Activated CD4-positive, CD25-positive, alpha-beta regulatory T cell treated with anti-CD3 and anti-CD28 coated beads, Interleukin-2, amount 50 U/mL, for 16 hours (primary cell): ENCODE results near the gene CACNA1C.

ENCODE experiments used
- DNase-seq: peaks from one replicate; pipeline ENCODE4 v3.0.0-alpha.2; 2020; ENCODE audit warnings: low read depth, low spot score

CACNA1C gene

DNA sequence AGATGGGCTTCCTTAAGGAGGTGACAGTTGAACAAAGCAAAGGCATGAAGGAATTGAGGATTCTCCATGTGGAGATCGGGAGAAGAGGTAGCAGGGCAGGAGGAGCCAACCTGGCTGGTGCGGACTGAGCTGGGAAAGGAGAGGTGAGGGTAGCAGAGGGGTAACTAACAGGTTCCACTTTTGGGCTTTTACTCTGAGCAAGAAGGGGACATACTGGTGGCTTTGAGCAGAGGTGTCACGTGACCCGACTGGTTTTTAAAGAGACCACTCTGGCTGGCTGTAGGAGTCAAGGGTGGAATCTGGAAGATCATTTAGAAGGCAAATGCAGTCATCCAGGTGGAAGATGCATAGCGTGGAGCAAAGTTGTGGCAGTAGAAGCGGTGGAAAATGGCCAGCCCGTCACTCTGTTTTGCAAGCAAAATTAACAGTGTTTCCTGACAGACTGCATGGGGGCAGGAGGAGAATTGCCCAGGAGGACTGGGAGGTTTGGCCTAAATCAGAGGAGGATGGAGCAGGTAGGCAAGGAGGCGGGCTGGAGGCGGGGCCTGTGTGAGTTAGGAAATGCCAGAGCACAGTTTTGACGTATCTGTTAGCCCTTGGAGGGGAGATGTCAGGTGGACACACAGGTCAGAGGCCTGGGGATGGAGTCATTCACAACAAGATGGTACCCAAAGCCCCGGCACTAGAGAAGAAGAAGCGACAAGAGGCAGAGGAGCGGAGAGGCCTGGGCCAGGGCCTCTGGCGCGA lies 585.7 kb downstream of the CACNA1C start:
- DNase-seq: no peak

DNA sequence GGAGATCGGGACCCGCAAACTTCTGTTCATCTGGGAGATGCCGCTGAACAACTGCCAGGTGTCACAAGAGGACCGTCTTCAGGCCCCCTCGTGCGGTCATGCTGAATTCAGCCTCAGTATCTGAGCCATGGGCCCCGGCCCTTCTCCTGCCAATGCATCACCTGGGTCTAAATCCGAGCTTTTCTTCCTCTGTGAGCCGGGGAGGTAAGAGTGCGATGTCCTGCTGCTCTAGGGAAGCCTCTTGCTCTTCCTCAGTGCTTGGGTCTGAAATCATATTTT lies 586.2 kb downstream of the CACNA1C start:
- DNase-seq: no peak

DNA sequence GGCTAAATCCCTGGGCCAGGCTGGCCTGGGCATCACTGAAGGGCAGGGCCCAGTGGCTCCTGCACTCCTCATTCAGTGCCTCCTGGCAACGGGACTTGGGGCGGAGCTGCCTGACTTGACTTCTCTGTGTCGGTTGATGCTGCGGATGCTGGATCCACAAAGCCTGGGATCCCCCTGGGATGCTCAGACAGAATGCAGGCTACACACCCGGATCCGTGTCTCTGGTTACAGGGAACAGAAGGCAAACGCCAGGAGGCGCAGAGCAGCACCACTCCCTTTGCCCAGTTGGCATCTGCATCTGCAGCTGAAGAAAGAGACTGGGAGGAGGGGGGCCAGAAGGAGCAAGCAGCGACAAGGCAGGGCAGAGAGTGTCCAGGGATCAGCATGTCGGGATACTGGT lies 587.5 kb downstream of the CACNA1C start:
- DNase-seq: no peak

DNA sequence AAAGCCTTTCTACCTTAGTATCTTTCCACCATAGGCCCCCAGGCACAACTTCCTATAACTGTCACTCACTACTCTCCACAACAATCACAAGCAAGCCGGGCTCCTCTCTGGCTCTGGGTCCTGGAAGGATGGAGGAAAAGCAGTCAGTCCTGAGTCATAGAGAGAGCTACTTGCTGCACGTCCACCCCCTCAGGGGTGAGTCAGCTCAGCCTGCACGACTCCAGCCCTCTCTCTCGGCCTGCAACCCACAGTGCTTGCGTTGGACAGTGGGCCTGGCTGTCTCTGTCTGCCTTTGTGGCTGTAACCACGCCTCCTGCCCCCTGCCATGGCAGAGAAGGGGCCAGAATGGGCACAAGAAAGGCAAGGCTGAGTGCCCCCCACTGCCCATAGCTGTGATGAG lies 587.9 kb downstream of the CACNA1C start:
- no peak for DNase-seq

DNA sequence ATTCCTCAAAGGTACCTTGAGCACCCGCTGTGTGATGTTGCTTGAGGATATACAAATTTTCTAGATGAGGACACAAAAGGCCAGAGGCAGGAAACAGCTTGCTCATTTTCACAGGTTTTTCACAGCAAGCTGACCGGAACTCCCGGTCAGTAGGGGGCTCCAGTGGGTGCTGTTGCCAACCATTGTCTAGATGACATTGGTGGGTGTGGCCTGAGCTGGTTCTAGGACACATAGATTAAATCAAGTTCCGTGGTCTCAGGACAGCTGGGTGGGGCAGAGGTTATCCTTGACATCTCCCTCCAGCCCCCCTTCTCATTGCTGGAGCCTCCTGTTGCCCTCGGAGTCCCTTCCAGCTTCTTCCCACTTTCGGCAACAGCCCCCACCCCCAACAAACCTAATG lies 588.4 kb downstream of the CACNA1C start:
- no peak for DNase-seq

DNA sequence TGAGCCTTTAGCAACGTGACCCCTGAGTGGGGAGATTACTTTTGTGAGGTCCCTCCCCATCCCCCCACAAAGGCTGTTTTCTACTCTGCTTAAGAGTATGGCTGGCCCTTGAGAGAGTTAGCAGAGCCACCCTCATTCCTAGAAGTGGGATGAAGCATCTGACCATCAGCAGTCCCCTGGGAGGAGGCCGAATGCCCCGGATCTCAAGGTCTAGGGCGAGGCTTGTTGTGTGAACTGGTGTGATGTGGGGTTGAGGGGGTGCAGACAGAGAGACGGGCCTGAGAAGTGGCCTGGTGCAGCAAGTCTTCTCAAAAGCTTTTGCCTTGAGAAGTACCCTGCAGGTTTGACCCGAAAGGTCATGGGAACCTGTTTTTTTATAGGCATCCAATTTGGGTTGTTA lies 589.0 kb downstream of the CACNA1C start:
- DNase-seq: no peak

DNA sequence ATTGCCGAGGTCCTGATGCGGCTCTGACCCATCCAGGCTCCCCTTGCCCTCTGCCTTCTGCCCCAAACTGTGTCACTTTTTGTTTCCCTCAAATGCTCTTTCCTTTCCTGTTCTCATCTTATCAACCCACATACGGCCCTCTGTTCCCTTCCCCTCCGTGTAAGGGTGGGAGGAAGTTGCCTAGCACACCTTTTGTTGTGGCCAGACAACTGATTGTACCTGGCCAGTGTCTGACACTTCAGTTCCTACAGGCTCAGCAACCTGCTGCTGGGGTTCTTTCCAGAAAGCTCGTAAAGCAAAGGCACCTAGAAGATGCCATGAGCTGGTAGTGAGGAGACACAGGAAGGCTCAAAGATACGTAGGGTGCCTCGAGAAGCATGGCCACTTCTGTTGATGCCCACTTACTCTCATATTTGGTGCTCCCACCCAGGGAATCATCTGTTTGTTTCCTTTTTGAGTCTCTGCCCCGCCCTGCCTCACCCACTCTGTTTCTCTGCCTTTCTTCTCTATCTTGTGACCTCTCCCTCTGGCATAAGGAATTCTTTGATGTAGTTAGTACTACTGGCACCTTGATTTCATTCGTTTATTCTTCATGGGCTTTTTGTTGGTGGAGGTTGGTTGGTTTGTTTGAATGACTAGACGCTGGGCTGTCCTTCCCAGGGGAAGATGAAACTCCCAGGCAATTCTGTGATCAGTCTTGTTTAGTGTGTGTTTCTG lies 589.5 kb downstream of the CACNA1C start:
- DNase-seq: no peak

DNA sequence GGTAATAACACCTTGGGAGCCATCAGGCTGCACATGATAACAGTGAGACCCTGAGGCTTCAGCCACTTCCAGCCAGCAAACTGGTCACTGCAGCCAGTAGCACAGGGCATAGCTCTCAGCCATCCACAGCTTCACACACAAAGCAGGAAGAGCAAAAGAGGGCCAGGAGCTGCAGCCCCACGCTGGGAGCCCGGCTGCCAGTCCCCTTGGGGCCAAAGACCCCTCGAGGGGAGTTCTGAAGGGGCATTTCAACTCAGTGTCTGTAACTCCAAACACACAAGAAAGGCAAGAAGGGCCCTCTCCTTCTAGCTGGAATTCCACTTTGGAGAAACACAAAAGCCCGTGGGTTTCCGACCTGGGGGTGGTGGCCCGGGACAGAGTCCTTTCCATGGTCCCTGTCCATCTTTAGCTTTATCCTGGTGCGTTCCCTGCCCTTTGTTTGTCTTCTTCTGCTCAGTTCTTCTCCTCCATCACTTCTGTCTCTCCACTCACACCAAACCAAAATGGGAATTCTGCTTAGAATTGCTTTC lies 590.2 kb downstream of the CACNA1C start:
- no peak for DNase-seq

DNA sequence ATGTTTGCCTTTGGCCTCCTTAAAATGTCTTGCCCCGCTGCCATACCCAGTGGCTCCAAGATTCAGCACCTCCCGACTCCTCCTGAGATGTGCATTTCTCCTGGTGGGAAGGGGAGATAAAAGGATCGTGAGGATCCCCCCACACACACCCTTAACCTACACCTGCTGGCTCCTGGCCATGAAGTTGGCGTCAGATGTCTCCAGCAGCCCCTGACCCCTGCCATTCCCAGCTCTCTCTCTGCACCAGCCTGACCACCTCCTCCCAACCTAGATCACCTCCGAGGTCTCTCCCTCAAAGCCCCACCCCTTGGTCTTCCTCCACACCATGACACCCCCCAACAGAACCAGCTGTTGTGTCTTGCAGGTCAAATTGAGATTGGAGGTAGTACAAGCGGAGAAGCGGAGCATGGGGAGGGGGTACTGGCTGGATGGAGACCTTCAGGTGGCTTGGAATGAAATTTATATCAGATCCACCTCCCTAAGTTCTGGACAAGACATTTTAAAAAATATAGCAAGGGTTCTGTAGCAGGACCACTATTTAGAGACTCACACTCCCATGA lies 590.9 kb downstream of the CACNA1C start:
- no peak for DNase-seq

DNA sequence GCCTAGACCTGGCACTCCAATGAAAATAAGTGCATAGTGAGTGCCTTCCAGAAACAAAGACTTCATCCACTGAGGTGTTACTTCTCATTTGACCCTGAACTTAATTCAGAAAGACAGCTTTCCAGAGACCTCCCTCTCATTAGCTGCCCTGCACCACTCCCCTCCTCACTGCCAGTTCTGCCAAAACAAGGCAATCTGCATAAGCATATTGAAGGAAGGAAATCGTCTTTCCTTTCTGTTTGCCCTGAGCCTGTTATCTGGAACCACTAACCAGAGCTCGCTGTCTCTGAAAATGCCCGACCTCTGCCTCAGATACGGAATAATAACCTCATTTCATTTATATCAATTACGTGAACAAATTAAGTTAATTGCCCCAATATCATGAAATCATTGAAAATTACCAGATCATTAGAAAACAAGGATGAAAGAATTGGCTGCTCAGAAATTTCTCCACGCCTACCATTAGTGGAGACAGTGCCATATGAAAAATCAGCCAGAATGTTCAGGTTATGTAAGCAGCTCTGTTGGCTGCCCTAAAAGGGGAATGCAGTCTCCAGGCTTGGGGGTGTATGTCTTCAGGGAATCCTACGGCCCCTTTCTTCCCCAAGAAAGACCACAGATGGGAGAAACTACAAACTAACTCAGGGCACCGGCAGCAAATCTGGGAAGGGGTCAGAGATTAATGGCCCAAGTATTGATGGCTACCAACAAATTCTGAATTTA lies 592.1 kb downstream of the CACNA1C start:
- DNase-seq: no peak

DNA sequence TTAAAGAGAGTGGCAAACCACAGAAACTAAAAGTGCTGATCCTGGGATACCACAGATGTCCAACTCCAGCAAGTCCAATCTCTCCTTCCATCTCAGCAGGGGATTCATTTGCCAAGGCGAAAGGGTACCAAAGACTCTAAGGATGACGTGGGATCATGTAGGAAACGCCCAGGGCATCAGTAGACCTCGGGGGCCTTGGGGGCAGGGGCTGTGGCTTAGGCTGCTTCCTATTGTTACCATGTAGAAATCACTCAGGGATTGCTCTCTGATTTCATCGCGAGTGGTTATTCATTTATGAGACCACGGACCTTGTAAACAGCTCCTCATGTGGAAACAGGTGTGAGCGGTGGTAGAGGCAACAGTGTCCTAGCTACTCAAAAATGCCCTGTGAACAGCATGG lies 592.7 kb downstream of the CACNA1C start:
- DNase-seq: no peak

DNA sequence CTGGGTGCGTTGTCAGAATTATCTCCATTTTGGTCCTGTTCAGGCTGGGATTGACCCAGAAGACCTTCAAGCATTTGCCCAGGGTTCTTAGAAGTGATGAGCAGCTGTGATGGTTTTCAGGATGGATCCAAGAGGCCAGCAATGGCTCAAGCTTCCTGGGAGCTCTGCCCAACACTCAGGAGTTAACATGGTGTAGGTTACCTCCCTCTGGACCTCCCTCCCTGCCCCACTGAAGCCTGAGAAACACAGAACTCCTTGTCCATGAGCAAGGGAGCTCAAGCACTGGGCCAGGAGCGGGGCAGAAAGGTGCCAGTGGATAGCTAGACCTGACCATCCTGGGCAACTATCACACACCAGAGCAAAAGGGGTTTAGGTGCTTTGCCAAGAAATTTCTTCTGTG lies 593.6 kb downstream of the CACNA1C start:
- no peak for DNase-seq

DNA sequence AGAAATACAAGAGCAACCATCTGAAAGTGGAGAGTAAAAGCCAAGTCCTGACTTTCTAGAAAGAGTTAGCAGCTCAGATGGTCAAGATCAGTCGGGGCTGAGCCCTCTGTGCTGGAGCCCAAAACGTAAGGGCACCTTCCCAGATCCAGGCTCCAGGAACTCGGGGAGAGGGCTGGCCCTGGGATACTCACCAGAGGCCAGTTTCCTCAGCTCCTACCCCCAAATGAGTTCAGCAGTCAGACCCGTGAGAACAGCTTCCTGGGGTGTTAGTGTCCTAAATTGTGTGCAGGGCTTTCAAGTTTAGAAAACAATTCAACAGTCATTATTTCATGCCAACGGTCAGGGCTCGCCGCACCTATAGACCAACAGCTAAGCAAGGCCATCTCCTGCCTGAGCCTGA lies 594.4 kb downstream of the CACNA1C start:
- DNase-seq: no peak

DNA sequence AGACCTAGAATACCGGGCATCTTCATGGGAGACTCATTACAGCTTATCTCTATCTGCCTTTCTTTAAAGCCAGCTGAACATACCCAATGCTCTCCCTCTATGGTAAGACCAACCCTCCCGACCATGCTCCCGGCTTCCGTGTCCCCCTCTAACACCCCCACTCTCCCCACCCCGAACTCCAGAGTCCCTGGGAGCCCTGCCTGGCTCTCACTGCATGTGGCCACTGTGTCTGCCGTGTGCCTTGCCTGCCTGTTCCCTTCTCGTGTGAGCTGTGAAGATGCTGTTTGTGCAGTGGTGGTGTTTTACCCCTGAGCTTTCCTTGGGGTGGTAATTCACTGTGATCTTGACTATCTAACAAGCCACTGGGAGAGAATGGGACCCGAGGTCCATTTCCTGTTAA lies 595.6 kb downstream of the CACNA1C start:
- no peak for DNase-seq

DNA sequence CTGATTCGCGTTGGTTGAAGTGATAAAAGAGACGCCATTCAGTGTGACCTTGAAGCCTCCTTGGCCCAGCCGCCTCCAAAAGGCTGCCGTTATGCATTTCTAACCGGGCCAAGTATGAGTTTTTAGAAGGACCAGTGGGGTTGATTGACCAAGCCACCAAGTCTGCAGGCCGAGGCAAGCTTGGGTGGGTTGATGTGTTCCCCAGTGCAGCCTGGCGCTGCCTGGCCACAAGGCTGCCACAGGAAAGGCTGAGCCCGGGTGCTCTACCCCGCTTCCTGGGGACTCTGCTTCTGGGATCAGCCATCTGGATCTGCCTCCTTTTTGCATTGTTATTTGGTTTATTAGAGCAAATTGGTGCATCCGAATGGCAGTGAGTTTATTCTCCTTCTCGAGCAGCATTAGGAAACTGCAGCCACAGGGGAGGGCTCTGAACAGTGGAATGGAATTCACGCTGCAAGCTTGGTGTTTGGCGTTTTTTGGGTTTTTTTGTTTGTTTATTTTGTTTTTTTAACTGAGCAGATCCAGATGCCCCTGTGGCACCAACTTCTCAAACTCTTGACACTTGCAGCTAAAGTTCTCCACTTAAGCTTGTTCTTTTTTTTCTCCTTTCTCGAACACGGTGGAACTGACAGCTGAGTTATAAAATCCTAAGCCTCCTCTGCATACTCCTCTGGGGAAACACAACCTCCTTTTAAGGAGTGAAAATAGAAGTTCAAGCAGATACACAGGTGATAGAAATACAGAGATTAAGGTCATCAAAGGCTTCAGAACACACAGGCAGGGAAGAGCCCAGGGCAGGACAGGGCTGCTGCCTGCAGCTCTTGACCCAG lies 596.6 kb downstream of the CACNA1C start:
- DNase-seq: no peak

DNA sequence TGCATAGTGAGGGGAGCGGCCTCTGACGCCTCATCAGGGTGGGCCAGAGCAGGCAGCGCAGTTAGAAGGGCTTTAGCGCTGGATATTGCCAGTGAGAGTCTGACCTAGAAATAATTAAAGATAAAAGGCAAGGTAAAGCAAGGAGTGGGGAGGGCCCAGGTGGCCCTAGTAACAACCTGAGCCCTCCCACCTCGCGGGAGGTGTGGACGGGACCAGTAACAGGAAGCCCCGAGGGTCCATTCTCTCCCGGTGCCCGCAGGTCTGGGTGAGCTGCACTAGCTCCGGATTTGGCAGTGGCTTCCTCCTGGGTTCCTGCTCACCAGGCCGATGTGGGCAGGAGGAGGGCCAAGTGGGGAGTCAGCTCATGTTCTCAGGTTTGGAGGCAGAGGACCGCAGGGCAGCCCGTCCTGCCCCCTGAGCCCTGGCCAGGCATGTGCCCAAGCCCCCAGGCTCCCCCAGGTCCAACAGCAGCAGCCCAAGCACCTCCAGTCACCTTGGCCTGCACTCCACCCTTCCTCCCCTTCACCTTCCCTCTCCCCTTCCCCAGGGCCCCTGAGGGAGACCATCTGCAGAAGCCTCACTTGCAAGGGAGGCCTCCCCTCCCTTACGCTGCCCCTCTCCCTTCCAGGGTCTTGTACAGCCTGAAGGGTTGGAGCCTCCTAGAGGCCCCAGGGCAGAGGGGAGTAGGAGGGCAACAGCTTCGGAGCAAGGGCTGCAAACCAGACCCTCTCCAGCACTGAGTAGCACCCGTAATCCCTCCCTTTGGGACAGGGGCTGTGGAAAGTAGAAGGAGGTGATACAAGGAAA lies 597.7 kb downstream of the CACNA1C start:
- DNase-seq: no peak

DNA sequence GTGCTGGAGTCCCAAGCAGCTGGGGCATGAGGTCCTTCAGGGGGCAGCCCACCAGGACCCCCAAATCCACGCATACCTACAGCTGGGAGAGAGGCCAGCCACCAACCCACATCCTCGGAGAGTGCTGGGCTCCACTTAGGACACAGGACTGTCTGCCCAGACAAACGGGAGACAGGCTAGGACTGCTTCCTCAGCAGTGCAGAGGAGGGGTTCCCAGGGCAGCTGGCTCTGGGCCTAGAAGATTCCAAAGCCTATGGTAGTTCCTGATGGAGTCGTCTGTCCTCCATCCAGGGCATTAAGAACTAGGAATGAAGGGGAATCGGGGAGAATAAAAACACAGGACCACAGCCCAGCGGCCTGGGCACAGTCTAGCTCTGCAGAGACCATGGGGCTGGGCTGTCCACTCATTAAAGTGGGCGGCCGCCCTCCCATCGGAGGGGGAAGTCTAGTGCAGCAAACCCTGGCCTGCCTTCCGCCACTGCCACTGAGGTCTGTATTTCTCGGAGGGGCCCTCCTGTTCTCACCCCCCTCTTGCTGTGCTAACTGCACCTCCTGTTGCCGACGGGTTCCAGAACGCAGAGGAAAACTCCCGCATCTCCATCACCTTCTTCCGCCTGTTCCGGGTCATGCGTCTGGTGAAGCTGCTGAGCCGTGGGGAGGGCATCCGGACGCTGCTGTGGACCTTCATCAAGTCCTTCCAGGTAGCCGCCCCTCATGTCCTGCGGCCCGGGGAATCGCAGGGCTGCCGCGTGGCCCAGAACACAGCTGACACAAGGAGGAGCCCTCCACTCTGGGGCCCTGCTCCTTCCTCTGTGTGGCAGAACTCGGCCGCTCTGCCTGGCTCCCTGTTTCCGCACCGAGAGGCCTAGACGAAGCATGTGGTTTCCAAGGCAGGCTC lies 598.5 kb downstream of the CACNA1C start:
- DNase-seq: no peak

DNA sequence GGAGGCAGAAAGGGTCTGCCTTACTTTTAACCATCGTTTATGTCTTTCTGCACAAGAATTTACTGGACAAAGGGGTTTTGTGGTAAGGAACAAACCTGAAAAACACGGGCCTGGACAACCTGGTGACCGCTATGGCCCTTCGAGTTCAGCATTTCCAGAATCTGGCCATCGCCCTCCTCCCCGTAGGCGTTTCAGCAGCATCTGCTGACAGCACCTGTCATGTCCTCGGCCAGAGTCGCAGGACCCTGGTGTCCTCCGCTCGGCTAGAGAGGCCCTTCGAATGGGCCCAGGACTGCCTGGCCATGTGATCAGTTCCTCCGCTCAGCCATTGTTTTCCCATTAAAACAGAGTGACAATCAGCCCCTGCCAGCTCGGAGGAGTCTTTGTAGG lies 599.2 kb downstream of the CACNA1C start:
- DNase-seq: no peak

DNA sequence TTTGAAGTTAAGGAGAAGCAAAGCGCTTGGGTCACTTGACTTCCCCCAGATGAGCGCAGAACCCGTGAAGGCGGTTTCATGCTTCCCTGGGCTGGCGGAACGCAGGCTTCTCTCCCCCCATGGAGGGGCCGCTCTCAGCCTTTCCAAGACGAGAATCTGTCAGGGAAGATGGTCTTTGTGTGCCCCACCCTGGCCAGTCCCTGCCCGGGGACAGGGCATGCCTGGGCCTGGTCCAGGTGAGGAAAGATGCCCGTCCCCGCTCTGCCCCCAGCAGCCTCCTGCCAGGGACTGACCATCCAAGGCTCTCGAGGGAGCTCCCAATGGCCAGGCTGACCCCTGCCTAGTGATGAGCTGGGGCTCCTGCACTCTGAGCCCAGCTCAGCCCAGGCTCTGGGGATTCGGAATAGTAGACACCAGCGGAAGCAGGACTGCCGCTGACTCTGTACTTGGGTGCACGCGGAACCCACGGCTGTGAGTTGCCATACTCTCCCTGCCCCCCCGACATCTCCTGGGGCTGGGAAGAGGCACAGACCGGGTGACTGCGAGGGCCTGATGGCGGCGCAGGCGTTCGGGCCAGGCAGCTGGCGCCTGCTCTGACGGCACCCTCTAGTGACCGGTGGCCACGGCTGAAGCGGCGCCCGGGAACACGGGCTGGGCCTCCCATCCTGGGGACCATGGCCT lies 599.8 kb downstream of the CACNA1C start:
- DNase-seq: no peak
